Tibial artery (tissue), 4 donors: Measurements from ENCODE around the gene TSPO.

ENCODE experiments used
- DNase-seq, 2 donors: peaks; one replicate each; pipeline ENCODE4 v3.0.0-alpha.2; 2019
- H3K27ac ChIP-seq, 2 donors: fragments of 200-600 bp; sonication (generic) in 1 of 2; 1 replicate in 1 of 2; 2 replicates in 1 of 2; pipeline ENCODE4 v1.5.1; 2018 to 2019; ENCODE audit warnings: mild to moderate bottlenecking in 1 of 2
- H3K27me3 ChIP-seq, 2 donors: fragments of 200-600 bp; sonication (generic) in 1 of 2; one replicate each; pipeline versions ENCODE4 v1.5.1 to v1.6.0; 2016 to 2019
- H3K36me3 ChIP-seq, 3 donors: fragments of 200-600 bp; sonication (generic) in 2 of 3; one replicate each; pipeline ENCODE4 v1.5.1; 2016 to 2019; ENCODE audit warnings: mild to moderate bottlenecking in 2 of 3
- H3K4me1 ChIP-seq, 4 donors: fragments of 200-600 bp; sonication (generic) in 2 of 4; 1 replicate in 3 of 4; 2 replicates in 1 of 4; pipeline ENCODE4 v1.5.1; 2016 to 2019
- H3K4me3 ChIP-seq, 2 donors: fragments of 200-600 bp; sonication (generic) in 1 of 2; 1 replicate in 1 of 2; 2 replicates in 1 of 2; pipeline ENCODE4 v1.5.1; 2018 to 2019; ENCODE audit warnings: mild to moderate bottlenecking in 2 of 2
- H3K9me3 ChIP-seq, 3 donors: fragments of 200-600 bp; sonication (generic) in 1 of 3; one replicate each; pipeline ENCODE4 v1.5.1; 2016 to 2019
- CTCF ChIP-seq, 2 experiments: fragments of 200-600 bp in 1 of 2; fragments of 450-650 bp in 1 of 2; IDR thresholded peaks; one replicate each; pipeline ENCODE4 v1.5.1; 2017 to 2019; ENCODE audit warnings: antibody characterized with exemption in 2 of 2, mild to moderate bottlenecking in 1 of 2, moderate library complexity in 1 of 2
- intact Hi-C: fragments of 100-400 bp; cut with DNase I; formaldehyde crosslinking; loops from one replicate; pipeline ENCODE4 v1.15.0; 2023; ENCODE audit warnings: low total_unique reads

The TSPO gene

GRCh38 chr22:43158778-43159483 is 7.6 kb downstream of the TSPO start:
- DNase-seq: no peak
- Histone ChIP-seq H3K4me3 (no peak overlapping the region), H3K36me3 (peaks cover 0 to 64% (median 19%) of the 10 kb centered on the region in 3 donors), H3K9me3 (no peaks in the 10 kb centered on the region), H3K27ac (no peak overlapping the region), H3K27me3 (no peaks in the 10 kb centered on the region), H3K4me1 (peaks cover 0 to 32% (median 7%) of the 10 kb centered on the region in 4 donors)
- intact Hi-C loops: no loop called here
- TF ChIP-seq CTCF (IDR thresholded peaks at IDR 0.05): no peak

- no peaks in the 10 kb centered on the region for H3K9me3 ChIP-seq
- no peak overlapping the region for H3K27ac ChIP-seq
- intact Hi-C loops: no loop called here
- H3K36me3 ChIP-seq: peaks cover 0 to 64% (median 19%) of the 10 kb centered on the region in 3 donors
- peaks cover 0 to 38% (median 4%) of the 10 kb centered on the region in 4 donors for H3K4me1 ChIP-seq
- TF ChIP-seq CTCF (IDR thresholded peaks at IDR 0.05): peak in 1 of 2 experiments; percentile 12
- no peak overlapping the region for H3K4me3 ChIP-seq
- no peak for DNase-seq
- H3K27me3 ChIP-seq: no peaks in the 10 kb centered on the region
Measured at GRCh38 chr22:43159484-43160178, 8.3 kb downstream of the TSPO start.

GRCh38 chr22:43160497-43161126 is 9.3 kb downstream of the TSPO start:
- Histone ChIP-seq H3K4me1 (peaks cover 0 to 35% (median 4%) of the 10 kb centered on the region in 4 donors), H3K27ac (no peak overlapping the region), H3K36me3 (peaks cover 0 to 58% (median 19%) of the 10 kb centered on the region in 3 donors), H3K27me3 (no peaks in the 10 kb centered on the region), H3K4me3 (no peak overlapping the region), H3K9me3 (no peaks in the 10 kb centered on the region)
- no peak for TF ChIP-seq CTCF (IDR thresholded peaks at IDR 0.05)
- DNase-seq: no peak
- intact Hi-C loops: no loop called here

- Histone ChIP-seq H3K9me3 (no peaks in the 10 kb centered on the region), H3K4me3 (no peak overlapping the region), H3K36me3 (peaks cover 0 to 68% (median 26%) of the 10 kb centered on the region in 3 donors), H3K27ac (no peak overlapping the region), H3K27me3 (no peaks in the 10 kb centered on the region), H3K4me1 (peaks cover 0 to 32% (median 4%) of the 10 kb centered on the region in 4 donors)
- intact Hi-C loops: no loop called here
- no peak for DNase-seq
- TF ChIP-seq CTCF (IDR thresholded peaks at IDR 0.05): no peak
Measured at GRCh38 chr22:43162412-43163150, 11.2 kb downstream of the TSPO start.

GRCh38 chr22:43163241-43163795 is 12.0 kb downstream of the TSPO start:
- H3K36me3 ChIP-seq: peaks cover 0 to 71% (median 29%) of the 10 kb centered on the region in 3 donors
- no peaks in the 10 kb centered on the region for H3K27me3 ChIP-seq
- no peak overlapping the region for H3K4me3 ChIP-seq
- no peak for TF ChIP-seq CTCF (IDR thresholded peaks at IDR 0.05)
- H3K9me3 ChIP-seq: no peaks in the 10 kb centered on the region
- peak overlapping the region in 1 of 2 donors; percentile 18 for H3K27ac ChIP-seq
- peaks cover 0 to 28% (median 5%) of the 10 kb centered on the region in 4 donors for H3K4me1 ChIP-seq
- intact Hi-C loops: no loop called here
- DNase-seq: no peak
